Subcutaneous adipose tissue (tissue), 4 donors: ENCODE results near the gene SPATA7. TPM values are rescaled to one million over a fixed set of nuclear protein-coding genes. Genes with fewer than 3 reads are reported as not detected.

Experiments used
- total RNA-seq, 4 donors: library from RNA; depleted of rRNA; stranded (reverse); fragments of >200 nt; gene quantifications; one replicate each; pipeline ENCODE4 v1.1.0, GENCODE V29; 2016
- TF ChIP-seq, protein P1 (sequence below): fragments of 450-650 bp; IDR thresholded peaks from one replicate; pipeline ENCODE4 v1.5.1; 2016; ENCODE audit warnings: low read depth, mild to moderate bottlenecking, control low read depth, antibody characterized with exemption, moderate library complexity

Gene SPATA7
- total RNA-seq, 4 donors from 2014 or later = 16.3 to 27.2 (median 19.8) TPM

DNA sequence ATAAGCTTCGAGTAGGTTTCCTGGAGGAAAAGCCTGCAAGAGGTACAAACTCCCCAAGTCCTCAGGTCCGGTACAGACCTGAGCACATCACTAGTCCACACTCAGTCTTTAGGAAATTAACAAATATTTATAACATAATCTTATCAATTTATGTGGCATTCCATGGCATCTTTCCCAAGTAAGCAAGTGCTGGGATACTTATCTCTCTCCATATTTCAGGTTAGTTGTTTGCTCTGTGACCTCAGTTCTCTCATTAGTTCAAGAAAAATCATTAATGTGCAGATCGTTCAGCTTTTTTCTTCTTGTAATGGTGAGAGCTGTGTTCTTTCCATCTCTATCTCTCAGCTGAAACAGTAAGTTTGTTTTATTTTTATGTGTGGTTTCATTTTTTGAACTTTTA lies 34.7 kb downstream of the SPATA7 start:
- TF ChIP-seq, protein P1, sequence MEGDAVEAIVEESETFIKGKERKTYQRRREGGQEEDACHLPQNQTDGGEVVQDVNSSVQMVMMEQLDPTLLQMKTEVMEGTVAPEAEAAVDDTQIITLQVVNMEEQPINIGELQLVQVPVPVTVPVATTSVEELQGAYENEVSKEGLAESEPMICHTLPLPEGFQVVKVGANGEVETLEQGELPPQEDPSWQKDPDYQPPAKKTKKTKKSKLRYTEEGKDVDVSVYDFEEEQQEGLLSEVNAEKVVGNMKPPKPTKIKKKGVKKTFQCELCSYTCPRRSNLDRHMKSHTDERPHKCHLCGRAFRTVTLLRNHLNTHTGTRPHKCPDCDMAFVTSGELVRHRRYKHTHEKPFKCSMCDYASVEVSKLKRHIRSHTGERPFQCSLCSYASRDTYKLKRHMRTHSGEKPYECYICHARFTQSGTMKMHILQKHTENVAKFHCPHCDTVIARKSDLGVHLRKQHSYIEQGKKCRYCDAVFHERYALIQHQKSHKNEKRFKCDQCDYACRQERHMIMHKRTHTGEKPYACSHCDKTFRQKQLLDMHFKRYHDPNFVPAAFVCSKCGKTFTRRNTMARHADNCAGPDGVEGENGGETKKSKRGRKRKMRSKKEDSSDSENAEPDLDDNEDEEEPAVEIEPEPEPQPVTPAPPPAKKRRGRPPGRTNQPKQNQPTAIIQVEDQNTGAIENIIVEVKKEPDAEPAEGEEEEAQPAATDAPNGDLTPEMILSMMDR = no peak

DNA sequence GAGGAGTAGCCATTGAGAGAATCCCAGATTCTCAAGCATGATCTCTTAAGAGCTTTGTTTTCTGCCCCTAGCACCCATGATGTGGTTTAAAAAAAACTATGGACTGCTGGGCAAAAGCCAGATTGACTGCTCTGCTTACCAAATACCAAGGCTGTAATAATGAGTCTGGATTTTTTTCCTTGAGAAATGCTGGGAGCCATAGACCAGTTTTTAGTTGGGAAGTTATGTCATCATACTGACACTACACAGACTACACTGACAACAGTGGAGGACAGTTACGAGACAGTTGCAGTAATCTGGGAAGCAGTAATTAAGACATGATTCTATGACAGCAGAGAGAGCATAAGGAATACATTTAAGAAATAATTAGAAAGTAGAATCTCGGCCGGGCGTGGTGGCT lies 35.8 kb downstream of the SPATA7 start:
- TF ChIP-seq, protein P1 = no peak

DNA sequence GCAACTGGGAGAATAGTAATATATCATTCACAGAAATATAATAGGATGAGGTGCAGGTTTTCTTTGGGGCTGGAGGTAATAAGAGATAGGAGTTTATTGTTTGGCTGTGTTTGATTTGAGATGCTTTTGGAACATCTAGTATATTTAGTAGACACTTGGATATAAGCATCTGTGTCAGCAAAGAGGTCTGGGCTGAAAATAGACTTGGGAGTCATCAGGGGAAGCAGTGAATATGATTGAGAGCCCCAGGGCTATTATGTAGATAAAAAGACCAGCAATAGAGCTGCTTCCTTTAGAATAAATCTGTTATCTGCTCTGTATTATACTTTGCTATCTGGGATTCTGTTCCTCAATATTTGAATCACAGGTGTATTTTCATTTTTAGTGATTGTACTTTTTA lies 36.6 kb downstream of the SPATA7 start:
- TF ChIP-seq, protein P1 = no peak

DNA sequence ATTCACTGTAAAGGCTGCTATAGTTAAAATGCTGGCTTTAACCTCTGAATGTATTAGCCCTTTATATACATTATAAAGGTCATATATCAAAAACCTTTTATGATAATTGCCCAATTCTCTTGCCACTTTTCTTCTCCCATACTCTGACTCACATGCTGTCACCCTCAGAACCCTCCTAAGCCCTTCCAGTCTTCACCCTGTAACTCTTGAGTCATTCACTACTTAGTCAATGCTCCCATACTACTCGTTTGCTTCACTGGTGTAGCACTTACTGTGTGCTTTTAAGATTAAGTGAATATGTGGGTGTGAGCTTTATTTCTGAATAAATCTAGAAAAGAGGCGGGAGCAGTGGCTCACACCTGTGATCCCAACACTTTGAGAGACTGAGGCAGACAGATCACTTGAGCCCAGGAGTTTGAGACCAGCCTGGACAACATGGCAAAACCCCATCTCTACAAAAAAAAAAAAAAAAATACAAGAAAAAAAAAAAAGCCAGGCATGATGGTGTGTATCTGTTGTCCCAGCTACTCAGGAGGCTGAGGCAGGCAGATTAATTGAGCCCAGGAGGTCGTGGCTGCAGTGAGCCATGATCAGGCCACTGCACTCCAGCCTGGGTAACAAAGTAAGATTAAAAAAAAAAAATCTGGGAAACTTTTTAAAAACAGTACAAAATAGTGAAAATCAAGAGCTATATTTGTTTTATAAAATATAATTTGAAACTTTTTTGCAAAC lies 37.6 kb downstream of the SPATA7 start:
- TF ChIP-seq, protein P1 = no peak

DNA sequence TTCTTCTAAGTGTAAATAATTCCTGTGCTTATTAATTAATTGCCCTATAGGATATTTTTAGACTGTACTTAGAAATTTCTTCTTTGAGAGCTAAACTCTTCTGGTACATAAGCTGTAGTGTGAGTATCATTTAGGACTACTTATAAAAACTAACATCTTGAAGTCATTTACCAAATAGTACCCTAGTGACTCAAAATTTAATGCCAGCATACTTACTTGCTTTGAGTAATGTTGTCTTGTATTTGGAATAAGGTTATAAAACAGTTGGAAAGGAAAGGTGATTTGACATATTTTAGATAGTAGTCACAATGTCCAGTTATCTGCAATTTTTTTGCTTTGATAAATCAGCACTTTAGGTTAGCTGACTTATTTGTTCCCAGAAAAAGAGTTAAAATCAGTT lies 39.1 kb downstream of the SPATA7 start:
- TF ChIP-seq, protein P1 = no peak

DNA sequence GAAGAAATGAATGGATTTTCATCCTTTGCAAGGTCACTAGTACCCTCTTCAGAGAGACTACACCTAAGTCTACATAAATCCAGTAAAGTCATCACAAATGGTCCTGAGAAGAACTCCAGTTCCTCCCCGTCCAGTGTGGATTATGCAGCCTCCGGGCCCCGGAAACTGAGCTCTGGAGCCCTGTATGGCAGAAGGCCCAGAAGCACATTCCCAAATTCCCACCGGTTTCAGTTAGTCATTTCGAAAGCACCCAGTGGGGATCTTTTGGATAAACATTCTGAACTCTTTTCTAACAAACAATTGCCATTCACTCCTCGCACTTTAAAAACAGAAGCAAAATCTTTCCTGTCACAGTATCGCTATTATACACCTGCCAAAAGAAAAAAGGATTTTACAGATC lies 40.8 kb downstream of the SPATA7 start:
- TF ChIP-seq, protein P1 = no peak

DNA sequence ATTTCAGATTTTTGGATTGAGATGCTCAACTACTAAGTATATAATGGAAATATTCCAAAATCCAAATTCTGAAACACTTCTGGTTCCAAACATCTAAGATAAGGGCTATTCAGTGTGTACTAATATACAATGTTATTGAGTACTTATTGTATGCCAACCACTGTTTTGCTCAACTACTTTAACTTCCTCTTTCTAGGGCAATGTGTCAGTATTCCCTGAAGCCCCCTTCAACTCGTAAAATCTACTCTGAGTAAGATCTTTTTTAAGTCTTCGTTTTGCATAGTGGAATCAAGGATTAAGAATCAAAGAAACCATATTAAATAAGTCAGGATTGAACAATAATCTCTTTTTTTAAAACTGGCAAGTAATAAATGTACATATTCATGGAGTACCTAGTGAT lies 45.5 kb downstream of the SPATA7 start:
- TF ChIP-seq, protein P1 = no peak
